ENCODE data around the gene CAMK4.

GRCh38 chr5:111407562-111407961 is 183.4 kb downstream of the CAMK4 start:
- TF ChIP-seq CTCF (IDR thresholded peaks at IDR 0.05; ENCODE audit: extremely low read depth in 1 of 2, insufficient read depth in 1 of 2, low read depth in 1 of 2, low read length in 2 of 2): no peak
- TF ChIP-seq POLR2A (IDR thresholded peaks at IDR 0.05; ENCODE audit: low read depth, low read length): no peak
- no peak for TF ChIP-seq MYC (IDR thresholded peaks at IDR 0.05; ENCODE audit: low read depth, low read length)
- no peak for TF ChIP-seq POLR2AphosphoS5 (IDR thresholded peaks at IDR 0.05; ENCODE audit: insufficient read depth, low read depth, low read length)
- no peak for TF ChIP-seq FOS (IDR thresholded peaks at IDR 0.05; ENCODE audit: borderline replicate concordance, insufficient read depth, low read length)
